Measurements from ENCODE around the gene CDC42BPB. TPM values are rescaled to one million over a fixed set of nuclear protein-coding genes. Genes with fewer than 3 reads are reported as not detected.

The CDC42BPB gene
- polyA plus RNA-seq, 1 of the 3 experiments (the other 2 are of a cell fraction), result 61.6 TPM

DNA sequence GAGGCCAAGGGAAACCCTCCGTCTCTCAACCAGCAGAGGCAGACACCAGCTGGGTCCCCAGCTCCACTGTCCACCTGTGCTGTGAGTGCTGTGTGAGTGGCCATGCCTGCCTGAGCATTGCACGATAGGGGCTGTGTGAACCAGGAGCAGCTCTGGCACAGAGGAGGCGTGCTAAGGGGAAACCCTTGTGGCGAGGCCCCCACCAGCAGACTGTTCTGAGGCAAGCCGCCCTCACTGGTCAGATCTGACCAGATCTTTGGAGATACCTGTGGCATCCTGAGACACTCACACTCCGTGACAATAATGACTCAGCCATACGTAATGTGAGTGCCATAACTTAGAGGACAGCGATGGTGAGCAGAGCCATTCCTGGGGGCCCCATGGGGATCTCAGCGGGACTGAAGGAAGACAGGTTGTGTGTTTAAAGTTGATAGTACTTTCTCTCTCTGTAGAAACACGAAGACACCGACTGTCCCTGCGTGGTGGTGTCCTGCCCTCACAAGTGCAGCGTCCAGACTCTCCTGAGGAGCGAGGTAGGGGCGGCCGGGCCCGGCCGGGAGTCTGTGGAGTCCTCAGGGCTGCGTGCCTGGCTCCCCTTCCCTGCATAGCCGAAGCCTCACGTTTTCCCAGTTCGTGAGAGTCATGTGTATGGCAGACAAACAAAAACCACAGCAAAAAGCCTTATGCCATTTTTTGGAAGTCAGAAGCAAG lies 171.5 kb downstream of the CDC42BPB start (continued):
- TF ChIP-seq, protein P1, sequence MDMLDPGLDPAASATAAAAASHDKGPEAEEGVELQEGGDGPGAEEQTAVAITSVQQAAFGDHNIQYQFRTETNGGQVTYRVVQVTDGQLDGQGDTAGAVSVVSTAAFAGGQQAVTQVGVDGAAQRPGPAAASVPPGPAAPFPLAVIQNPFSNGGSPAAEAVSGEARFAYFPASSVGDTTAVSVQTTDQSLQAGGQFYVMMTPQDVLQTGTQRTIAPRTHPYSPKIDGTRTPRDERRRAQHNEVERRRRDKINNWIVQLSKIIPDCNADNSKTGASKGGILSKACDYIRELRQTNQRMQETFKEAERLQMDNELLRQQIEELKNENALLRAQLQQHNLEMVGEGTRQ (IDR thresholded peaks at IDR 0.05; ENCODE audit: borderline replicate concordance, low read depth, low read length), result no peak
- TF ChIP-seq, protein P2, sequence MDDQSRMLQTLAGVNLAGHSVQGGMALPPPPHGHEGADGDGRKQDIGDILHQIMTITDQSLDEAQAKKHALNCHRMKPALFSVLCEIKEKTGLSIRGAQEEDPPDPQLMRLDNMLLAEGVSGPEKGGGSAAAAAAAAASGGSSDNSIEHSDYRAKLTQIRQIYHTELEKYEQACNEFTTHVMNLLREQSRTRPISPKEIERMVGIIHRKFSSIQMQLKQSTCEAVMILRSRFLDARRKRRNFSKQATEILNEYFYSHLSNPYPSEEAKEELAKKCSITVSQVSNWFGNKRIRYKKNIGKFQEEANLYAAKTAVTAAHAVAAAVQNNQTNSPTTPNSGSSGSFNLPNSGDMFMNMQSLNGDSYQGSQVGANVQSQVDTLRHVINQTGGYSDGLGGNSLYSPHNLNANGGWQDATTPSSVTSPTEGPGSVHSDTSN (IDR thresholded peaks at IDR 0.05), result no peak

DNA sequence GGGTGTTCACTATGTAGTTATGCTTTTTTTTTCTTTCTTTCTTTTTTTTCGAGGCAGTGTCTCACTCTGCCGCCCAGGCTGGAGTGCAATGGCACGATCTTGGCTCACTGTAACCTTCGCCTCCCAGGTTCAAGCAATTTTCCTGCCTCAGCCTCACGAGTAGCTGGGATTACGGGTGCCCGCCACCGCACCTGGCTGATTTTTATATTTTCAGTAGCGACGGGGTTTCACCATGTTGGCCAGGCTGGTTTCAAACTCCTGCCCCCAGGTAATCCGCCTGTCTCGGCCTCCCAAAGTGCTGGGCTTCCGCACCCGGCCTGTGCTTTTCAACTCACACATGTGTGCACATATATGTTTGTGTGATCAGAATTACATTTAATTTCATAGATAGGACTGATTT lies 173.8 kb downstream of the CDC42BPB start:
- H3K4me3 ChIP-seq (ENCODE audit: low read depth in 2 of 2, low read length in 1 of 2), result no peak overlapping the region
- H3F3A ChIP-seq (replicated peaks; ENCODE audit: insufficient read depth), result no peaks in the 10 kb centered on the region
- H3K9ac ChIP-seq, result no peak overlapping the region
- DNase-seq, result no peak
- H3K9me3 ChIP-seq, result no peaks in the 10 kb centered on the region
- no peak for TF ChIP-seq TEAD4 (IDR thresholded peaks at IDR 0.05; ENCODE audit: borderline replicate concordance, insufficient read depth)
- ChIA-PET CTCF (interaction anchor here (1.5 kb wide), 1 partner anchor 16 kb away, joined by 4 read pairs; no protein-coding TSS in a partner anchor), POLR2A (no interaction called here)
- no peak overlapping the region for H3K4me2 ChIP-seq
- no peaks in the 10 kb centered on the region for H3K79me2 ChIP-seq (ENCODE audit: insufficient read depth)
- H3K9me2 ChIP-seq, result no peaks in the 10 kb centered on the region
- H3K27me3 ChIP-seq (ENCODE audit: insufficient read depth), result no peaks in the 10 kb centered on the region
- no peak overlapping the region for H2AFZ ChIP-seq (ENCODE audit: low read depth)
- no peak overlapping the region for H3K27ac ChIP-seq (ENCODE audit: low read depth in 2 of 2, low read length in 1 of 2)
- H4K20me1 ChIP-seq (ENCODE audit: insufficient read depth), result no peaks in the 10 kb centered on the region
- peaks cover 4 to 21% of the 10 kb centered on the region in 2 experiments for H3K36me3 ChIP-seq (replicated peaks in 1 of 2; ENCODE audit: control insufficient read depth in 1 of 2, insufficient read depth in 2 of 2, low read length in 1 of 2)
- over 99% methylated on average over 14 of the region's 14 CpGs for WGBS (ENCODE audit: low lambda C conversion rate)
- H3K4me1 ChIP-seq (ENCODE audit: control insufficient read depth in 1 of 2, insufficient read depth in 2 of 2, low read depth in 1 of 2, low read length in 1 of 2), result peaks cover 0 to 11% of the 10 kb centered on the region in 2 experiments; a peak in 2 of 4 replicates

DNA sequence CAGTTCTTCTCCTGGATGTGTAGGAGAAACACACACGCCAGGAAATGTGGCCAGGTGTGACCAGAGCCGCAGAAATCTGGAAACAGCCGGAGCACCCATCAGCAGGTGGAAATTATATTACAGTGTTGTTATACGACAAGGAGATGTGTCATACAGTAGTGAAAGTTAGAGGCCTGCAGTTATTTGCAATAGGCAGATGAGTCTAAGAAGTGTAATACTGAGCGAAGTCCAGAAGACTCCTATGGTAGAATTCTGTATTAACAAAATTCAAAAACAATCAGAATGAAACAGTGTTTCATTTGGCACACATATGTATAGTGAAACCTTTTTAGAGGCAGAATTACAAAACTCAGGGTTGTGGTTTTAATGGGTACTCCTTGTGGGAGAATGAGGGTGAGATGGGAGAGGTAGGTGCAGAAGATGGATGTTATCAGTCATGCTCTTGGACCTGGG lies 174.2 kb downstream of the CDC42BPB start:
- no peaks in the 10 kb centered on the region for H4K20me1 ChIP-seq (ENCODE audit: insufficient read depth)
- 96% methylated on average over 5 of the region's 5 CpGs for WGBS (ENCODE audit: low lambda C conversion rate)
- H3K27me3 ChIP-seq (ENCODE audit: insufficient read depth), result no peaks in the 10 kb centered on the region
- H3K4me3 ChIP-seq (ENCODE audit: low read depth in 2 of 2, low read length in 1 of 2), result no peak overlapping the region
- DNase-seq, result no peak
- TF ChIP-seq, protein P3, sequence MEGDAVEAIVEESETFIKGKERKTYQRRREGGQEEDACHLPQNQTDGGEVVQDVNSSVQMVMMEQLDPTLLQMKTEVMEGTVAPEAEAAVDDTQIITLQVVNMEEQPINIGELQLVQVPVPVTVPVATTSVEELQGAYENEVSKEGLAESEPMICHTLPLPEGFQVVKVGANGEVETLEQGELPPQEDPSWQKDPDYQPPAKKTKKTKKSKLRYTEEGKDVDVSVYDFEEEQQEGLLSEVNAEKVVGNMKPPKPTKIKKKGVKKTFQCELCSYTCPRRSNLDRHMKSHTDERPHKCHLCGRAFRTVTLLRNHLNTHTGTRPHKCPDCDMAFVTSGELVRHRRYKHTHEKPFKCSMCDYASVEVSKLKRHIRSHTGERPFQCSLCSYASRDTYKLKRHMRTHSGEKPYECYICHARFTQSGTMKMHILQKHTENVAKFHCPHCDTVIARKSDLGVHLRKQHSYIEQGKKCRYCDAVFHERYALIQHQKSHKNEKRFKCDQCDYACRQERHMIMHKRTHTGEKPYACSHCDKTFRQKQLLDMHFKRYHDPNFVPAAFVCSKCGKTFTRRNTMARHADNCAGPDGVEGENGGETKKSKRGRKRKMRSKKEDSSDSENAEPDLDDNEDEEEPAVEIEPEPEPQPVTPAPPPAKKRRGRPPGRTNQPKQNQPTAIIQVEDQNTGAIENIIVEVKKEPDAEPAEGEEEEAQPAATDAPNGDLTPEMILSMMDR (IDR thresholded peaks at IDR 0.05), result no peak
- TF ChIP-seq NRF1 (IDR thresholded peaks at IDR 0.05; ENCODE audit: low read depth, low read length), result no peak
- TF ChIP-seq, protein P2 (IDR thresholded peaks at IDR 0.05), result no peak
- TF ChIP-seq, protein P4, sequence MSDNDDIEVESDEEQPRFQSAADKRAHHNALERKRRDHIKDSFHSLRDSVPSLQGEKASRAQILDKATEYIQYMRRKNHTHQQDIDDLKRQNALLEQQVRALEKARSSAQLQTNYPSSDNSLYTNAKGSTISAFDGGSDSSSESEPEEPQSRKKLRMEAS (IDR thresholded peaks at IDR 0.05; ENCODE audit: low read depth), result no peak
- TF ChIP-seq, protein P1 (IDR thresholded peaks at IDR 0.05; ENCODE audit: borderline replicate concordance, low read depth, low read length), result no peak
- TF ChIP-seq RCOR1 (IDR thresholded peaks at IDR 0.05; ENCODE audit: low read length), result no peak
- no peak for TF ChIP-seq FOSL2 (IDR thresholded peaks at IDR 0.05; ENCODE audit: borderline replicate concordance, low read depth)
- TF ChIP-seq GABPA (IDR thresholded peaks at IDR 0.05; ENCODE audit: low read depth), result no peak
- TF ChIP-seq GATA2 (CRISPR knock-in tag; IDR thresholded peaks at IDR 0.05), result no peak
- H3K9ac ChIP-seq, result no peak overlapping the region
- H3K79me2 ChIP-seq (ENCODE audit: insufficient read depth), result no peaks in the 10 kb centered on the region
- H3K4me2 ChIP-seq, result no peak overlapping the region
- no peaks in the 10 kb centered on the region for H3K9me3 ChIP-seq
- H3K36me3 ChIP-seq (replicated peaks in 1 of 2; ENCODE audit: control insufficient read depth in 1 of 2, insufficient read depth in 2 of 2, low read length in 1 of 2), result peaks cover 4 to 18% of the 10 kb centered on the region in 2 experiments
- ChIA-PET POLR2A (interaction anchor here (0.6 kb wide), 1 partner anchor 135 kb away, joined by 5 read pairs; no protein-coding TSS in a partner anchor), CTCF (interaction anchor here (1.5 kb wide), 1 partner anchor 15 kb away, joined by 4 read pairs; no protein-coding TSS in a partner anchor)
- no peaks in the 10 kb centered on the region for H3F3A ChIP-seq (replicated peaks; ENCODE audit: insufficient read depth)
- H3K4me1 ChIP-seq (ENCODE audit: control insufficient read depth in 1 of 2, insufficient read depth in 2 of 2, low read depth in 1 of 2, low read length in 1 of 2), result peaks cover 0 to 11% of the 10 kb centered on the region in 2 experiments; a peak in 2 of 4 replicates
- H3K27ac ChIP-seq (ENCODE audit: low read depth in 2 of 2, low read length in 1 of 2), result no peak overlapping the region
- H3K9me2 ChIP-seq, result no peaks in the 10 kb centered on the region
- H2AFZ ChIP-seq (ENCODE audit: low read depth), result no peak overlapping the region
